ENCODE results near the gene DEPDC5.

DEPDC5 gene

GRCh38 chr22:31927562-31927961 lies 173.7 kb downstream of the DEPDC5 start:
- no peak for DNase-seq

- DNase-seq: no peak
These were observed 175.5 kb downstream of the DEPDC5 start for GRCh38 chr22:31929167-31929930.

GRCh38 chr22:31932863-31933262 lies 179.0 kb downstream of the DEPDC5 start:
- no peak for DNase-seq

- DNase-seq: no peak
These were observed 179.6 kb downstream of the DEPDC5 start for GRCh38 chr22:31933406-31933805.

GRCh38 chr22:31933816-31934482 lies 180.1 kb downstream of the DEPDC5 start:
- no peak for DNase-seq

GRCh38 chr22:31935961-31936635 lies 182.3 kb downstream of the DEPDC5 start:
- no peak for DNase-seq

- DNase-seq: no peak
These were observed 183.5 kb downstream of the DEPDC5 start for GRCh38 chr22:31937341-31937740.

- DNase-seq: no peak
These were observed 184.5 kb downstream of the DEPDC5 start for GRCh38 chr22:31938296-31938695.

- DNase-seq: no peak
These were observed 186.7 kb downstream of the DEPDC5 start for GRCh38 chr22:31940506-31940905.

GRCh38 chr22:31942091-31942490 lies 188.3 kb downstream of the DEPDC5 start:
- DNase-seq: no peak

GRCh38 chr22:31943206-31943977 lies 189.6 kb downstream of the DEPDC5 start:
- DNase-seq: no peak

GRCh38 chr22:31943978-31944699 lies 190.3 kb downstream of the DEPDC5 start, which contains the start of gene YWHAH:
Gene YWHAH (plus strand): TSS chr22:31944535. CDS start chr22:31944734, 199 bp downstream.
- DNase-seq: peak in 1 of 2 experiments; percentile 77

GRCh38 chr22:31944700-31945442 lies 191.1 kb downstream of the DEPDC5 start:
- no peak for DNase-seq

GRCh38 chr22:31945443-31945855 lies 191.6 kb downstream of the DEPDC5 start:
- DNase-seq: no peak

- DNase-seq: peak in 1 of 2 experiments; percentile 28
These were observed 192.3 kb downstream of the DEPDC5 start for GRCh38 chr22:31945971-31946680.

- DNase-seq: peak in 1 of 2 experiments; percentile 53
These were observed 193.5 kb downstream of the DEPDC5 start for GRCh38 chr22:31947296-31947695.

- no peak for DNase-seq
These were observed 194.2 kb downstream of the DEPDC5 start for GRCh38 chr22:31948002-31948401.

- no peak for DNase-seq
These were observed 196.4 kb downstream of the DEPDC5 start for GRCh38 chr22:31950226-31950625.

- DNase-seq: no peak
These were observed 197.6 kb downstream of the DEPDC5 start for GRCh38 chr22:31951194-31952093.

- no peak for DNase-seq
These were observed 198.2 kb downstream of the DEPDC5 start for GRCh38 chr22:31952094-31952401.
